ENCODE measurements around the gene NFATC1.
A peak's percentile ranks its signal among the peaks of the same experiment; 100 is the strongest.

NFATC1 gene

DNA sequence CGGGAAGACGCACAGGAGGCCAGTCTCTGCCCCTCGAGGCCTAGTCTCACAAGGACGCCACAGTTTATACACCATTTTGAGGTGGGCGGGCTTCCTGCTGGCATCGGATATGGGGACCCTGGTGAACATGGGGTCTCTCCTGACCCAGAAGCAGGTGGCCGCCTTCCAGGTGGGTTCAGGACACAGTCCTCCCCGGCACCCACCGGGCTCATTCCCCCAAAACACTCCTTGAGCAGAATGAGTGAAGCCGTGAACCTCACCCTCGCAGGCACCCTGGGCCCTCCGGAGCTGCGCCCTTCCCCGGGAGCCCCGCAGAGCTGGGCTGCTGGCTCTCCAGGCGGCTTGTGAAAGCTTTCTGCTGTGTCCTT, 6.5 kb downstream of the NFATC1 start:
- Histone ChIP-seq H3K36me3 (ENCODE audit: control insufficient read depth in 1 of 2, insufficient read depth in 2 of 2, low read length in 2 of 2) (no peaks in the 10 kb centered on the region), H3K4me1 (ENCODE audit: control insufficient read depth in 1 of 2, insufficient read depth in 2 of 2, low read length in 2 of 2) (peaks cover 7 to 49% of the 10 kb centered on the region in 2 donors), H3K9me3 (ENCODE audit: control insufficient read depth in 1 of 2, low read length in 2 of 2) (no peaks in the 10 kb centered on the region), H3K4me3 (ENCODE audit: low read depth in 1 of 2, low read length in 2 of 2) (no peak overlapping the region), H3K27me3 (ENCODE audit: low read depth, low read length) (no peaks in the 10 kb centered on the region), H3K27ac (ENCODE audit: low read length) (no peak overlapping the region)

DNA sequence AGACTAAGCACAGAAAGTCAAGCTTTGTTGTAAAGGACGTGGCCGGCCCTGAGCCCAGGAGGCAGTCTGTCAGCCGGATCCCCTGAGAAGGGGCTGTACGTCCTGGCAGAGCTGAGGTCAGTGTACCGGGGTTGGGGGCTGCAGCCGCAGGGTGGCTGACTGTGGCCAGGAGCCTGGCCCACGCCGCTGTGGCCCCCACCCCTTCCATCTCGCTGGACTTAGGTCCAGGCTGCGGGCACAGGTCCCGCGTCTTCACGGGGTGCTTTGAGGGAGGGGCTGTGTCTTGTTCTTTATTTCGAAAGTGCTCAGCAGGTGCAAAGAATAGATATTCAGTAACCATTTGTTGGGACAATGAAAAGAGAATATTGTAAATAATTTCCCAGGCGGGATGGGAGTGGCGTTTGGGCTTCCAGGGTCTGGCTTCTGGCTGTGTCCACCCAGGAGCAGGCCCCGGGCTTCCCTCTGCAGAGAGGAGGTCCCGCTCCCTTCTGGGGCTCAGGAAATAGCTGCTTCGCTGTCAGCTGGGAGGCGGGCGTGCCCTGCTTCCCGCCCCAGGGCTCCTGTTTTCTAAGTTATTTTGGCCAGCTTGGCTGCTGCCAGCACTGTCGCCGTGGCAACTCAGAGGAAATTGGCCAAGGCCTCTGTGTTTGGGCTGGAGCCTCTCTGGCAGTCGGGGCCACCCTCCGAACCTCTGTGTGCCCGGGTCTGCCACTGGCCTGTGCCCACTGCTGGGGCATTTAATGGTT, 7.4 kb downstream of the NFATC1 start:
- H3K4me3 ChIP-seq (ENCODE audit: low read depth in 1 of 2, low read length in 2 of 2), result peak overlapping the region in 1 of 2 donors; percentile 26
- no peak overlapping the region for H3K27ac ChIP-seq (ENCODE audit: low read length)
- no peaks in the 10 kb centered on the region for H3K27me3 ChIP-seq (ENCODE audit: low read depth, low read length)
- no peaks in the 10 kb centered on the region for H3K9me3 ChIP-seq (ENCODE audit: control insufficient read depth in 1 of 2, low read length in 2 of 2)
- H3K4me1 ChIP-seq (ENCODE audit: control insufficient read depth in 1 of 2, insufficient read depth in 2 of 2, low read length in 2 of 2), result peaks cover 7 to 45% of the 10 kb centered on the region in 2 donors
- no peaks in the 10 kb centered on the region for H3K36me3 ChIP-seq (ENCODE audit: control insufficient read depth in 1 of 2, insufficient read depth in 2 of 2, low read length in 2 of 2)

DNA sequence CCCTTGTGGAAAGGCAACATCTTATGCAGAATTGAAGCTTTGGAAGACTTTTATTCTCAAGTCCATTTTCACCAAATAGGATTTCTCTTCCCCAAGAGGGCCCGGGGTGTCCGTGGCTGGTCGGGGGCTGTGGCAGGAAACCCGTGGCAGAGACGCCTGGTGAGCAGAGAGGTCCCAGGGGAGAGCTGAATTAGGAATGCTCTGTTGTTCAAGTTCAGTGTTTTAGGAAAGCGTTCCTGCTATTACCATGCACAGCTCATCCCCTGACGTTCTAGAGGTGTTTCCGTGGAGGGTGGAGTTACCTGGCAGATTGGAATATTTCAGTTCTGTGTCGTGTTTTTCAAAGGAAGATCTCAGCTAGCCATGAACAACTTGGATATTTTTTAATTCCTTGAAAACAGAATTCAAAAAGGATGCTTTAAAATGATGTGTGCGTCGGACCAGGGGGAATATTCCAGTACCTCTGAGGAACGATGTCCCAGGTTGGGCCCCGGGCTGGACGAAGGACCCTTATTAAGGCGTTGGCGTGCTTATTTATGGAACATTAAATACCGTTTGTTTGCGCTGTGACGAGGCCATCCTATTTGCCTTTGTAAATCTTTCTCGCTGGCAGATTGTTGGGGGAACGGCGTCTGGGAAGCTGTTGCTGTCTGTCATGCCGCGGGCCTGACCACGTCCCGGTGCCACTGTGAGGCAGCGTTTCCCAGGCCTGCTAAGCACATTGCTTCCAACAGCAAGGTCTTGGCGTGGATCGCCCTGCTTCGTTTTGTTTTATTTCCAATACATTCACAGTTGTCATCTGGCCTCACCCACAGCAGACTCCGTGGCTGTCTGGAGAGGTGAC, 8.2 kb downstream of the NFATC1 start:
- H3K4me1 ChIP-seq (ENCODE audit: control insufficient read depth in 1 of 2, insufficient read depth in 2 of 2, low read length in 2 of 2), result peaks cover 7 to 45% of the 10 kb centered on the region in 2 donors
- H3K36me3 ChIP-seq (ENCODE audit: control insufficient read depth in 1 of 2, insufficient read depth in 2 of 2, low read length in 2 of 2), result no peaks in the 10 kb centered on the region
- H3K9me3 ChIP-seq (ENCODE audit: control insufficient read depth in 1 of 2, low read length in 2 of 2), result no peaks in the 10 kb centered on the region
- H3K4me3 ChIP-seq (ENCODE audit: low read depth in 1 of 2, low read length in 2 of 2), result no peak overlapping the region
- H3K27ac ChIP-seq (ENCODE audit: low read length), result no peak overlapping the region
- H3K27me3 ChIP-seq (ENCODE audit: low read depth, low read length), result no peaks in the 10 kb centered on the region

DNA sequence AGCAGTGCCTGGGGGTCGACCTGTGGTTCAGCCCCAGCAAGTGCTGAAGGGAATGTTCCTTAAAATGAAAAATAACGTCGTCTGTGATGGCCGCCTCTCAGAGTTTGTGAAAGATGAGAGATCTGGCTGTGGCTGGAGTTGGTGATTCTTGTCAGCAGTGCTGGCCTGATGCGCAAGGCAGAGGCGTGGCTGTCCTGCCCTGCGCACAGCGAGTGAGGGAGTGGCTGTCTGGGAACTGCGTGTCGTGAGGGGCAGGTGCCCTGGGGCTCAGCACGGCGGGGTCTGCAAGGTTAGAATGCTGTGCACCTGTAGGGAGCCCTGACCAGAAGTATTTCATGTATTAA, 8.8 kb downstream of the NFATC1 start:
- Histone ChIP-seq H3K27ac (ENCODE audit: low read length) (no peak overlapping the region), H3K4me1 (ENCODE audit: control insufficient read depth in 1 of 2, insufficient read depth in 2 of 2, low read length in 2 of 2) (peaks cover 7 to 43% of the 10 kb centered on the region in 2 donors), H3K9me3 (ENCODE audit: control insufficient read depth in 1 of 2, low read length in 2 of 2) (no peaks in the 10 kb centered on the region), H3K36me3 (ENCODE audit: control insufficient read depth in 1 of 2, insufficient read depth in 2 of 2, low read length in 2 of 2) (no peaks in the 10 kb centered on the region), H3K27me3 (ENCODE audit: low read depth, low read length) (no peaks in the 10 kb centered on the region), H3K4me3 (ENCODE audit: low read depth in 1 of 2, low read length in 2 of 2) (no peak overlapping the region)

DNA sequence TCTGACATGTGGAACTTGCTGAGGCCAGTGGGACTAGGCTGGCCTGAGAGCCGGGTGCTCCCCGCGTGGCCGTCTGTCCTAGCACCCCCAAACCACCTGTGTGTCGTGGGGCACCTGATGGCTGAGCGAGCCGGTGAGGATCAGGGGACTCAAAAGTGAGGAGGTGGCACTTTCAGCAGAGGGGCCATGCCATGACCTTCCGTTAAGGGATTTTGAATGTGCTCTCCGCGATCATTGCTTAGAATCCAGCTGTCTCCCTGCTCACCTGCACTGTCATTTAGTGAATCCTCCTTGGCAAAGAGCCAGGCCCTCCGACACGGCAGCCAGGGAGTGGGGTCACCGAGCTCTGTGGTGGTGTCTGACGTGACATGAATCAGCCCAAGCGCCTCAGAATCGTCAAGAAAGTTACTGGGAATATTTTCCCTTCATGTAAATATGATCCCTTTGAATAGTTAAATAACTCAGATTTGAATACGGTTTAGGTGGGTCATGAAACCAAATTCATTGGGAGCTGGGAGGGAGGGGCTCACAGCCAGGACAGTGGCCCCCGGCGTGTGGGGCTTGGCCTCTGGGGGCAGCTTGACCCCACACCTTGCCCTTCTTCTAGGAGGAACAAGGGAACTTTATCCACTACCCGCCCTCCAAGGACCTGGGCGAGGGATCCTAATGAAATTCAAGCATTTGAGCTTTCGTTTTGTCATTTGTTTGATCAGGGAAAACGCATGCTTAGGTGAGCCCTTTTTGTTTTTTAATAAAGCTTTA, 9.5 kb downstream of the NFATC1 start:
- peaks cover 7 to 41% of the 10 kb centered on the region in 2 donors for H3K4me1 ChIP-seq (ENCODE audit: control insufficient read depth in 1 of 2, insufficient read depth in 2 of 2, low read length in 2 of 2)
- H3K36me3 ChIP-seq (ENCODE audit: control insufficient read depth in 1 of 2, insufficient read depth in 2 of 2, low read length in 2 of 2), result peaks cover 0 to under 1% of the 10 kb centered on the region in 2 donors
- H3K27me3 ChIP-seq (ENCODE audit: low read depth, low read length), result no peaks in the 10 kb centered on the region
- H3K27ac ChIP-seq (ENCODE audit: low read length), result peak overlapping the region; percentile 35
- no peak overlapping the region for H3K4me3 ChIP-seq (ENCODE audit: low read depth in 1 of 2, low read length in 2 of 2)
- no peaks in the 10 kb centered on the region for H3K9me3 ChIP-seq (ENCODE audit: control insufficient read depth in 1 of 2, low read length in 2 of 2)

DNA sequence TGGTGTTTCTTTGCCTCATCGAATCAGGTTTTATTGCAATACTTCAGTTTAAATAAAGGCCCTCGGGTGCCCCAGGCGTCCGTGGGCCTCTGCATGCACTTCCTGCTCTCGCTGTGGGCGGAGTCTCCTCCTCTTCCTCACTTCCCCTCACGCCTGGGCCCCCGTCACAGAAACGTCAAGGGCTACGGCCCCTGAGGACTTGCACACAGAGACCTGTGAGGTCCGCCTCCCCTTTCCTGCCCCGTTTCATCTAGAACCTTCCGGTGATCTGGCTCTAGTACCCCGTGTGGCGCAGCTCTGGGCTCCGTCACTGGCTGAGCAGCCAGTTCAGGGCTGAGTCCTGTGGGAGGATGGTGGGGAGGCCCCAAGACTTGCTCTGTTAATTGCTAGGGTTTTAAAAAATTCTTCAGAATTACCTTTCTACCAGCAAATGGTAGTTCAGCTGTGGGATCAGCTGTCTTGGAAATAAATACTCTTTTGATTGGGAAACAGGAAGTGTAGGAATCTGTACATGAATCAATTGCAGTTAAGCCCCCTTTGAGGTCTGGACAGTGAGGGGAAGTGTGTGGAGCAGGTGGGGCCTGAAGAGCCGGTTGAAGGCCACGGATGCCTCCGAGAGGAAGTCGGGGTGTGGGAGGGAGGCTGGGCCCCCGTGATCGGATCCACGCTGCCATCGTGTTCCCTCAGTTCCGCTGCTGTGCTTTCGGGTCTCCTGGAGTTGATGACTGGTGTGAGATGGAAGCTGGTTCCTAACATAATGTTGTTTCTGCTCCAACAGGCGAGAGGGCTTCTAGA, 10.2 kb downstream of the NFATC1 start:
- H3K27me3 ChIP-seq (ENCODE audit: low read depth, low read length), result no peaks in the 10 kb centered on the region
- H3K27ac ChIP-seq (ENCODE audit: low read length), result peak overlapping the region; percentile 35
- H3K36me3 ChIP-seq (ENCODE audit: control insufficient read depth in 1 of 2, insufficient read depth in 2 of 2, low read length in 2 of 2), result peaks cover 0 to 8% of the 10 kb centered on the region in 2 donors
- peaks cover 7 to 41% of the 10 kb centered on the region in 2 donors for H3K4me1 ChIP-seq (ENCODE audit: control insufficient read depth in 1 of 2, insufficient read depth in 2 of 2, low read length in 2 of 2)
- no peak overlapping the region for H3K4me3 ChIP-seq (ENCODE audit: low read depth in 1 of 2, low read length in 2 of 2)
- no peaks in the 10 kb centered on the region for H3K9me3 ChIP-seq (ENCODE audit: control insufficient read depth in 1 of 2, low read length in 2 of 2)

DNA sequence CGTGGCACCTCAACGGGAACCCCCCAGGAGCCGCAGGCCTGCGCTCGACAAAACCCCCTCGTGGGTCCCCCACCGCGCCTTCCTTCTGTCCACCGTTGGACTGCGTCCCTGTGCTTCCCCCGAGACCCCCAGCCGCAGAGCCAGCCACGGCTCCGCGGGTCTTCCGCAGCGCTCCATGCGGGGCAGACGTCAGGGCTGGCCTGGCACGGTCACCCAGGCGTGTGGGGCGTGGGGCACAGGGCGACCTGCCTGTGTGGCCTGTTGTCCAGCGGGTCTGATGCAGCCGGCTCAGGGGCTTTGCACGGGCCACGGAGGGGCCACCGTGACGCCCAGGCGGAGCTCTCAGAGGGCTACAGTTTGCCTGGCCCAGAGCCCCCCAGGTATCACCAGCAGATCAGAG, 11.0 kb downstream of the NFATC1 start:
- H3K27ac ChIP-seq (ENCODE audit: low read length), result no peak overlapping the region
- peaks cover 0 to 15% of the 10 kb centered on the region in 2 donors for H3K36me3 ChIP-seq (ENCODE audit: control insufficient read depth in 1 of 2, insufficient read depth in 2 of 2, low read length in 2 of 2)
- H3K4me3 ChIP-seq (ENCODE audit: low read depth in 1 of 2, low read length in 2 of 2), result no peak overlapping the region
- peaks cover 7 to 36% of the 10 kb centered on the region in 2 donors for H3K4me1 ChIP-seq (ENCODE audit: control insufficient read depth in 1 of 2, insufficient read depth in 2 of 2, low read length in 2 of 2)
- H3K27me3 ChIP-seq (ENCODE audit: low read depth, low read length), result no peaks in the 10 kb centered on the region
- no peaks in the 10 kb centered on the region for H3K9me3 ChIP-seq (ENCODE audit: control insufficient read depth in 1 of 2, low read length in 2 of 2)

DNA sequence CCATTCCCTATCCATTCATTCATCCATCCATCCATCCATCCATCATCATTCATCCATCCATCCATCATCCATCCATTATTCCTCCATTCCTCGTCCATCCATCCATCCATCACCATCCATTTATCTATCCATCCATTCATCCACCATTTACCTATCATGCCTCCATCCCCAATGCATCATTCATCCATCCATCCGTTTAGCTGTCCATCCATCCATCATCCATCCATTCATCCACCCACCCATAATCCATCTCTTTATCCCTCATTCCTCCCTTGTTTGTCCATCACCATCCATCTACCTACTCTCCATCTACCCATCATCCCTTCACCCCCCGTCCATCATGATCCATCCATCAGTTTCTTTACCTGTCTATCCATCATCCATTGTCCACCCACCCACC, 13.6 kb downstream of the NFATC1 start:
- no peaks in the 10 kb centered on the region for H3K9me3 ChIP-seq (ENCODE audit: control insufficient read depth in 1 of 2, low read length in 2 of 2)
- peaks cover 11 to 31% of the 10 kb centered on the region in 2 donors for H3K36me3 ChIP-seq (ENCODE audit: control insufficient read depth in 1 of 2, insufficient read depth in 2 of 2, low read length in 2 of 2)
- peaks cover 0 to 11% of the 10 kb centered on the region in 2 donors for H3K4me1 ChIP-seq (ENCODE audit: control insufficient read depth in 1 of 2, insufficient read depth in 2 of 2, low read length in 2 of 2)
- no peaks in the 10 kb centered on the region for H3K27me3 ChIP-seq (ENCODE audit: low read depth, low read length)
- no peak overlapping the region for H3K27ac ChIP-seq (ENCODE audit: low read length)
- no peak overlapping the region for H3K4me3 ChIP-seq (ENCODE audit: low read depth in 1 of 2, low read length in 2 of 2)

DNA sequence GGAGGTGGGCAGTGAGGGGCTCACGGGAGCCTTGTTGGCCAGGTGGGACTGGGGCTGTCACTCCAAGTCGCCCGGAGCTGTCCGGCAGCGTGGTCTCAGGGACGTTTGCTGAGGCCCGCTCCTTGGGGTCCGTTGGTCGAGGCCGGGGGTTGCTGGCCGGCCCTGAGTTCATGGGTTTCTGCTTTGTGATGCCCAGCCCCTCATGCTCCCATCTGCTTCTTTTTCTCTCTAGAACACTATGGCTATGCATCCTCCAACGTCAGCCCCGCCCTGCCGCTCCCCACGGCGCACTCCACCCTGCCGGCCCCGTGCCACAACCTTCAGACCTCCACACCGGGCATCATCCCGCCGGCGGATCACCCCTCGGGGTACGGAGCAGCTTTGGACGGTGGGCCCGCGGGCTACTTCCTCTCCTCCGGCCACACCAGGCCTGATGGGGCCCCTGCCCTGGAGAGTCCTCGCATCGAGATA, 14.5 kb downstream of the NFATC1 start:
- no peak overlapping the region for H3K27ac ChIP-seq (ENCODE audit: low read length)
- H3K27me3 ChIP-seq (ENCODE audit: low read depth, low read length), result no peaks in the 10 kb centered on the region
- no peak overlapping the region for H3K4me3 ChIP-seq (ENCODE audit: low read depth in 1 of 2, low read length in 2 of 2)
- peaks cover 11 to 31% of the 10 kb centered on the region in 2 donors for H3K36me3 ChIP-seq (ENCODE audit: control insufficient read depth in 1 of 2, insufficient read depth in 2 of 2, low read length in 2 of 2)
- no peaks in the 10 kb centered on the region for H3K9me3 ChIP-seq (ENCODE audit: control insufficient read depth in 1 of 2, low read length in 2 of 2)
- peaks cover 0 to 10% of the 10 kb centered on the region in 2 donors for H3K4me1 ChIP-seq (ENCODE audit: control insufficient read depth in 1 of 2, insufficient read depth in 2 of 2, low read length in 2 of 2)

DNA sequence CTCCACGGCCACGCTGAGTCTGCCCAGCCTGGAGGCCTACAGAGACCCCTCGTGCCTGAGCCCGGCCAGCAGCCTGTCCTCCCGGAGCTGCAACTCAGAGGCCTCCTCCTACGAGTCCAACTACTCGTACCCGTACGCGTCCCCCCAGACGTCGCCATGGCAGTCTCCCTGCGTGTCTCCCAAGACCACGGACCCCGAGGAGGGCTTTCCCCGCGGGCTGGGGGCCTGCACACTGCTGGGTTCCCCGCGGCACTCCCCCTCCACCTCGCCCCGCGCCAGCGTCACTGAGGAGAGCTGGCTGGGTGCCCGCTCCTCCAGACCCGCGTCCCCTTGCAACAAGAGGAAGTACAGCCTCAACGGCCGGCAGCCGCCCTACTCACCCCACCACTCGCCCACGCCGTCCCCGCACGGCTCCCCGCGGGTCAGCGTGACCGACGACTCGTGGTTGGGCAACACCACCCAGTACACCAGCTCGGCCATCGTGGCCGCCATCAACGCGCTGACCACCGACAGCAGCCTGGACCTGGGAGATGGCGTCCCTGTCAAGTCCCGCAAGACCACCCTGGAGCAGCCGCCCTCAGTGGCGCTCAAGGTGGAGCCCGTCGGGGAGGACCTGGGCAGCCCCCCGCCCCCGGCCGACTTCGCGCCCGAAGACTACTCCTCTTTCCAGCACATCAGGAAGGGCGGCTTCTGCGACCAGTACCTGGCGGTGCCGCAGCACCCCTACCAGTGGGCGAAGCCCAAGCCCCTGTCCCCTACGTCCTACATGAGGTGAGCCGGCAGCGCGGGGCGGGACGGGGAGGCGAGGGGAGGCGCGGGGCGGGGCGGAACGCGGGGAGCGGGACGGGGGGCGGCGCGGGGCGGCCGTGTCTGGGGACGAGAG, 15.2 kb downstream of the NFATC1 start:
- Histone ChIP-seq H3K27ac (ENCODE audit: low read length) (no peak overlapping the region), H3K4me3 (ENCODE audit: low read depth in 1 of 2, low read length in 2 of 2) (no peak overlapping the region), H3K36me3 (ENCODE audit: control insufficient read depth in 1 of 2, insufficient read depth in 2 of 2, low read length in 2 of 2) (peaks cover 11 to 31% of the 10 kb centered on the region in 2 donors), H3K4me1 (ENCODE audit: control insufficient read depth in 1 of 2, insufficient read depth in 2 of 2, low read length in 2 of 2) (peaks cover 0 to 3% of the 10 kb centered on the region in 2 donors), H3K9me3 (ENCODE audit: control insufficient read depth in 1 of 2, low read length in 2 of 2) (no peaks in the 10 kb centered on the region), H3K27me3 (ENCODE audit: low read depth, low read length) (no peaks in the 10 kb centered on the region)
